GM19455 (cell line): Measurements from ENCODE around the gene GID4.

Source experiments
- ATAC-seq: cut with Tn5 transposase; IDR thresholded peaks from one replicate; pipeline ENCODE4 v1.9.1; 2021; ENCODE audit not compliant: unreplicated experiment

The GID4 gene

DNA sequence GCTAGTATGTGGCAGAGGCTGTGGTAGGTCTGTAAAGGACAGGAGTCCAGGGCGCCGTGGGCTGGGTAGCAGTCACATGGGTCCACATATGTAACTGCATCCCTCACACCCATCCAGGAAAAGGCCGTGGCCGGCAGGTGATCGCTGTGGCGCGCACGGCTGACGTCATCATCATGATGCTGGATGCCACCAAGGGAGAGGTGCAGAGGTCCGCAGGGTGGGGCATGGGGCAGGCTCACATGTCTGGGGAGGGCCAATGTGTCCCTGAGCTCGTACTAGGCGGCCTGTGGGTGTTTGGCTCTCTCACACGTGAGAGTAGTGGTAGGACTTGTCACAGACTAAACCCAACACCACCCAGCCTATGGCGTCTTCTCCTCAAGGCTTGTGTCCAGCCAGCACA is 60.3 kb downstream of the GID4 start:
- no peak for ATAC-seq

DNA sequence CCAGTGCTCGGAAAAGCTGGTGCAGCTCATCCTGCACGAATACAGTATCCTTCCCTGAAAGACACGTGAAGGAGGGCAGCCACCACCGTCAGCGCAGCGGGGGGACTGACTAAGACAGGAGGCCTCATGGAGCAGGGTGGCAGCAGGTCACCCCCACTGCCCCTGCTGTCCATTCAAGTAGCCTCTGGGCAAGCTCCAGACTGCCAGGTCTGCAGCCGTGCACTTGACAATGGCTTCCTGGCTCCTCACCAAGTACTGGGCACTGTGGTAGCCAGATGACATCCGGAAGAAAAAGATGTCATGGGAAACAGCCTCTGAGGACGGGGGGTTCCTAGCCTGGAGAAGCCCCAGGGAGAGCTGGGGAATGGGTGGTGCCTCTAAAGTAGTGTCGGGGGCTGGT is 61.4 kb downstream of the GID4 start:
- no peak for ATAC-seq

DNA sequence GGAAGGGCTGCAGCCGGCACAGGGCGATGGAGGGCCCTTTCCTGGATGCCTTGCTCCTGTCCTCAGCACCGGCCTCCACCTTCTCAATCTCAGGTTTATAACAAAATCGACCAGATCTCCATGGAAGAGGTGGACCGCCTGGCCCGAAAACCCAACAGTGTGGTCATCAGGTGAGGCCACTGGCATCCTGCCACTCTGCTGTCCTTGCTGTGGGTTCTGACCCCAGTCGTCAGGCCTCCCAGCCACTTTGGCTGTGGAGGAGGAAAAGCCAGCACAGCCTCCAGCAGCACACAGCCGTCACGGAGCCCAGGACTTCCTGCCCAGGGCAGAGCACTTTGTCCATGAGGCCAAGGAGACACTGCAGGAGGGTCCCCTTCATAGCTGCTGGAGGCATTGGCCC is 62.6 kb downstream of the GID4 start:
- ATAC-seq, result no peak

DNA sequence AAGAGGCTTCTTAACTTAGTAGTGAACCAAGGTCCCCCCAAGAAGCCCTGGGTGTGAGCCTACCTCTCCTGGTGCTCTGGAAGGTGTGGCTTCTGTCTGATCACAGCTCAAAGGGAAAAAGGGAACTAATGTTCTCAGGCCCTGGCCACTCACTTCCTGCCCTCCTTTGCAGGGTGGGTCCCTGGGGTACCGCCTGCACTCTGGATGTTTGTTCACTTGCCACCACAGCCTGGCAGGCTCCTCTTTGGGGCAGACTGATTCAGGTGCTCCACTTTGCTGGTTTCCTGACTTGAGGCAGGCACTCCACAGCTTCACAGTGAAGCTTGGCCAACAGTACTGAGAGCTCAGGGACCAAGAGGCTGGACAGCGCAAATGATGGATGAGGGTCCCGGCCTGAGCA is 63.4 kb downstream of the GID4 start:
- ATAC-seq, result no peak

DNA sequence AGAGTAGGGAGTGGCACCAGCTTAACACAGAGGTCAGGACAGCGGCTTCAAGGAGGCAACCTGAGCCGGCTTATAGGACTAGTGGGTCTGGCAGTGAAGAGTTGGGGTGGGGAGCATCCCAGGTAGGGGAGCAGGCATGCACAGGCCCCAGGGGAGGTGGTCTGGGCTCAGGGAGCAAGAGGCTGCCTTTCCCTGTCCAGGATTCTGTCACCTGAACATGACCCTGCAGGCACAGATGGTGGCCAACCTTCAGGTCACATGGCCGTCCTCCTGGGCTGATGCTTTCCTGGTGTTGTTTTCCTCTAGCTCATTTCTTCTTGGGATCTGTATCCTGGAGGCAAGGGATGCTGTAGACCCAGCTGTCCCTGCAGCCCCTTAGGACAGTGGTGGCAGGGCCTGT is 65.8 kb downstream of the GID4 start:
- no peak for ATAC-seq

DNA sequence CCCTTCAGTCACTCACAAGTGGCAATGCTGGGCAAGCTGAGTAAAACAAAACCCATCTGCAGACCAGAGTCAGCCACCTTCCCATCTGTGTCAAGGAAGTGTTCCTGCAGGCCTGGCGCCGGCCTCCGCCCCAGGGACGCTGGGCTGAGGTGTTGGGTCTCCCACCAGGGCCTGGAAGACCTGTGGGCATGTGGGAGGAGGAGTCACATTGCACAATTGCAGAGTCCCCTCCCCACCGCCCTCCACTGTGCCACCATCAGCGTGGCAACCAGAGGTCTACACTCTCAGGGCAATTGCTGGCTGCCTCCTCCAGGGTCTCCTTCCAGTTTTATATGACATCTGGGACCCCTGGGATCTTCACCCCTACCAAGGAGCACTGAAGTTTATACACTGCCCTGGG is 66.4 kb downstream of the GID4 start:
- ATAC-seq, result no peak

DNA sequence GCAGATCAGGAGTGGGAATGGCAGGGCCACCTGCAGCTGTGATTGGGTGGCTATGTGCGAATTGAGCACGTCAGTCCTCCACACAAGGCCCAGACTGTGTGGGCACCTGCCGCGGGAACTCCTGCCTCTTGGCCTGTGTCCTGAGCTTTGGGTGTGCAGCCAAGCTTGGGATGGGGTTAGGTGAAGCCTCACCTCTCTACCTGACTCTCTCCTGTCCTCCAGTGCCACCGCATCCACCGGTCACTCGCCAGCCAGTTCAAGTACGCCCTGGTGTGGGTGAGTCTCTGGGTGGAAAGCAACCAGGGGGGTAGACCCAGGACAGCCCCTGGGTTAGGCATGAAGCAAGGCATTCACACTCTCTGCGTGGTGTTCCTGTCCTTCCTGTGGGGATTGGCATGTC is 67.0 kb downstream of the GID4 start:
- no peak for ATAC-seq

DNA sequence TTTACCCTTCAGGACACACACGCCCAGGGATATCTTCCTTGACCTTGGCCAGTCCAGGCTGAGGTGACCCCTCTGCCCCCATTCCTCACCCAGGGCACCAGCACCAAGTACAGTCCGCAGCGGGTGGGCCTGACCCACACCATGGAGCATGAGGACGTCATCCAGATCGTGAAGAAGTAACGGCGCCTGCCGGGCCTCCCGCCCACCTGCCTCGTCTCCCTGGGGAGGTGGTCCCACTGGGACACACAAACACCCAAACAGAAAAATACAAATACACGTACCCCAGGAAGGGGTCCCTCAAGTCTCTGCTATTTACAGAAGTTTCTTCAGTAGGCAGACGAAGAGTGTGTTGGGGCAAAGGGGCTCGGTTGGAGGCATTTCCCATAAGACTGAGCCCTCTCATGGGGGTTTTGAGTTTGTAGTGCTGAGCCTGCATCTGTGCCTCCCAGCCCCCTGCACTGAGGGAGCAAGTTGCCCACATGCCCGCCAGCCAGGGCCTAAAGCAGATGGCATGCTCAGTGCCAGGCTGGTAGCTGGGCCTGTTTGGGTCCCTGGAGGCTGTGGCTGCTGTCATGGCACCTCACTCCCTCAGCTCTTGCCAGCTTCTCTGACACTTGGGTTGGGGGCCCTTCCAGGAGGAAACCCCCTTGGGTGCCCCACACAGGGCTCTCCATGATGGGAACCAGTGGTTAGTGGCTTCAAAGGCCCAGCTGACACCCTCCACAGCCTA is 68.0 kb downstream of the GID4 start:
- no peak for ATAC-seq

DNA sequence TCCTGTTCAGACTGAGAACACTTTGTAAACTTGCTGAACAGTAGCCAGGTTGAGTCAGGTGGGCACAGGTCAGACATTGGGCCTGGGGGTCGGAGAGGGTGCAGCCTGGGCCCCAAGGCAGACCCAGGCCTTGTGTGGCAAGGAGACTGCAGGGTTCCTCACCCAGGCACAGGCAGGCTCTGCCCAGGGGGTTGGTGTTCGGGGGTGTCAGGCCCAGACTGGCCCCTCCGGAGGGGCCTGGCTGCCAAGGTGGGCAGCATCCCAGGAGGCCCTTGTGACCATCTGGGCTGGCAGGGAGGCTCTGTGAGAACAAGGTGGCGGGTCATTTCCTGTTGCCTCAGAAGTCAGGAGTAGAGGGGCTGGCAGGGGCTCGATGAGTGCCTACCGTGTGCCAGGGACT is 68.8 kb downstream of the GID4 start:
- no peak for ATAC-seq

DNA sequence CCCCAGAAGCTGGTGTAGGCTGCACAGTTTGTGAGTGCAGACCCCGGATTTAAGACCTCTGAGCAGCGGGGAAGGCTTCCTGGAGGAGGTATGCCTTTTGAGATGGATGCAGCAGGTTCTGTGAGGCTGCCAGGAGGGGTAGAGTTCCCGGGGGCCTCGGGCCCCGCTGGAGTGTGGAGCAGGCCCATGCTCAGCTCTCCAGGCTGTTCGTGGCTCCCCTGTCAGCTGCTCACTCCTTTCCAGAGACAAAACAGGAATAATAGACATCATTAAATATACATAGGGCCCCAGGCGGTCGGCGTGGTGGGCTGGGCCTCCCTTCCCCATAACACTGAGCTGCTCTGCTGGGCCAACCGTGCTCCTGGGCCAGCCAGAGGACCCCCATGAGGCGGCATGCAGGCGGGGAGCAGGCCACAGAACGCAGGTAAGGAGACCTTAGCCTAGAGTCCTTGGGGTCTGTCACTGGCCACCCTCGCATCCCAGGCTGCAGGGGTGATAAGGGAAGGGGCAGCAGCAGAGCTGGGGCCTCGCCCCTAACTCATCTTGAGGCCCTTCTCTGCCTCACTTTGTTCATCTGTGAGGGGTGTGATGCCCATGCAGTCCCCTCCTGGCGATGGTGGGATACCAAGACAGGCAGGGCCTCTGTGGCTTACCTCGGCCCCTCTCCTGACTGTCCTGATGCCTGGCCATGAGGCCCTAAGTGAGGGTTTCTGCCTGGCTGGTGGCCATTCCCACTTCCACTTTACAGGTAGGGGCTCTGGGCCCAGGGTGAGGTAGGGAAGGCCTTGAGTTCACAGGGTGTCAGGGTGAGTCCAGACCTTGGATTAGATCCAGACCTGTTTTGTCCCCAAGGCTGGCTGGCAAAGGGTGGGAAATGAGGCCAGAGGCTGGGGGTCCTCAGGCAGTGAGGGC is 69.4 kb downstream of the GID4 start, which contains the start of gene MYO15A:
Gene MYO15A, plus strand, starts transcription at position 356 of the 912 bp plus-strand sequence. CDS start 10,045 bp downstream, outside the sequence.
- no peak for ATAC-seq

DNA sequence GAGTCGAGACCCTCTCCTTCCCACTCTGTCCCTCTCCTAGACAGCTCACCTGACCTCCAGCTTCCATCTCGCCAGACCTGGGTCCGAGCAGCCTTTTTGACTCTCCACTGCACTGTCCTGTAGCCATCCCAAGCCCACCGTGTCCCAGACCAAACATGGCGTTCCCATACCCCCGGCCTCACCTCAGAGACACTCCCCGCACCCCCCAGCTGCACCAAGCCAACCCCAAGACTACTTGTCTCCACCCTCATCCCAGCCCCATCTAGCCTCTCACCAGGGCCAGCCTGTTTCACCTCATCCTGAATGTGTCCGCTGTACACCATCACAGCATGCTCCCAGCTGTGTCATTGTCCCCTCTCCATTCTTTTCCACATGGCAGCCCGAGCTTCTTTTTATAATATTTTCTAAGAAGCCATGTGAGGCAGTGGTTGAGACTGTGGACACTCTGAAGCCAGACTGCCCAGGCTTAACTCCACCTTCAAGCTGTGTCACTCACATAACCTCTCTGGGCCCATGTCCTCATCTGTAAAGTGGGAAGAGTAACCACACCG is 70.8 kb downstream of the GID4 start:
- ATAC-seq, result no peak

DNA sequence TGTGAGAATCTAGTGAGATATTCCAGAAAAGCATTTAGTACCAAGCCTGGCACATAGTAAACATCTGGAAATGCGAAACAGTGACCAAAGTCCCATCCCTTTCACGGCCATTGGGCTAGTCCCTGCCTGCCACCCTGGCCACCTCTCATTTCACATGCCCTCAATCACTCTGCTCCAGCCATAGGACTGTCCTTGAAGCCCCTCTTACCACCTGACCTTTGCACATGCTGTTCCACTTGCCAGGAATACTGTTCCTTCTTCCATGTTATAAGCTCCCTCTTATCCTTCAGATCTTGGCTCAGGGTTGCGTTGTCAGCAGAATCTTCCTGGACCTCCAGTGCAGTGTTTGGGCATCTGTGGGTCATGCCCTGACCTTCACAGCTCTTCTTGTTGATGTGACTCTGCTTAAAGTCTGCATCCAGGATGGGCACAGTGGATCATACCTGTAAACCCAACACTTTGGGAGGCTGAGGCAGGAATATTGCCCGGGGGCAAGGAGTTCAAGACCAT is 71.5 kb downstream of the GID4 start:
- no peak for ATAC-seq

DNA sequence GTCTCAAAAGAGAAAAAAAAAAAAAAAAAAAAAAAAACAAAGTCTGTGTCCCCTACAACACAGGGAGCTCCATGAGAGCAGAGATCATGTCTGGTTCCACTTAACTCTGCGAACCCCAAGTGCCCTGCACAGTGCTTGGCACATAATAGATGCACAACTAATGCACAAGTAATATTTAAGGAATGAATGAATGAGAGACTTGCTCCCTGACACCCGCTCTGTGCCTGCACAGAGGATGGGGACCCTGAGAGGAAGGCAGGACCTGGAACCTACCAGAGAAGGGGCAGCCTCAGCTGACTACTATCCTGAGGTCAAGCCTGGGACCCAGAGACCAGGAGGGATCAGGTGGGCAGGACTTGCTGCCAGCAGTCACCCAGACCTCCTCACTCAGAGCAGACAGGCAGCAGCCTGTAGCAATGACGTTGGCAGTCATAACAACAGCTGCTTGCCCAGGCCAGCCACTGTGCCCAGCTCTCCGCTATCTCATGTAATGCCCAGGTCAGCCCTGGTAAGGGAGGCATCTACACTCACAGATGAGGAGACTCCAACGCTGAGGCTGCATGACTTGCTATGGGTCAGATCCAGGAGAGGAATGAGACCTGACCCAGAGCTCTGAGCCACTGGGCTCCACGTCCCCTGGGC is 72.2 kb downstream of the GID4 start:
- no peak for ATAC-seq

DNA sequence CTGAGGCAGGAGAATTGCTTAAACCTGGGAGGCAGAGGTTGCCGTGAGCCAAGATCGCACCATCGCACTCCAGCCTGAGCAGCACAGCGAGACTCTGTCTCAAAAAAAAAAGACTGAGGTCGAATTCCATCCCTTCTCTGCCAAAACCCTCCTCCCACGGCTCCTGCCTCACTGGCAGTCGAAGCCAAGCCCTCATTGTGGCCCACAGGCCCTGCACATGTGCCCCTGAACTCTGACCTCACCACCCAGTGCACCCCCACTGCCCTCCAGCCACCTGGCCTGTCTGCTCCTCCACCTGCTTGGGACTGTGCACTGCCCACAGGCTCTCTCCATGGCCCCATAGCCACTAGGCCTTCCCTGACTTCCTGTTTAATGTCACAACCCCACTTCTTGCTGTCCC is 76.3 kb downstream of the GID4 start:
- no peak for ATAC-seq

DNA sequence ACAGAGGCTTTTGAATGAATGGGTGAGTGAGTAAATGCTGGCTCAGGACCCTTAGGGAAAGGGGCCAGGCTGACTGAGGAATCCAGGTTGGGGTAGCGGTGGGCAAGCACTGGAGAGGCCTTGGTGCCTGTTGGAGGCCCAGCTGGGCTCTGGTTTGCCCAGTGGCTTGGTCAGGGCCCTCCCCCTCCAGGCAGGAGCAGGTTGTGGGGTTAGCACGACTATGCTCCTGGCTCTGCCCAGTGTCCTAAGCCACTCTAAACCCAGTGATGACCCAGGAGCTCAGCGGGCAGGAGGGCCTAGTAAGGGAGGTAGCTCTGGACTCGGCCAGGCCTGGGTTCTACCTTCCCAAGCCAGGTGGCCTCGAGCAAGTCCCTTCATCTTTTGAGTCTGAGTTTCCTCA is 76.9 kb downstream of the GID4 start:
- no peak for ATAC-seq

DNA sequence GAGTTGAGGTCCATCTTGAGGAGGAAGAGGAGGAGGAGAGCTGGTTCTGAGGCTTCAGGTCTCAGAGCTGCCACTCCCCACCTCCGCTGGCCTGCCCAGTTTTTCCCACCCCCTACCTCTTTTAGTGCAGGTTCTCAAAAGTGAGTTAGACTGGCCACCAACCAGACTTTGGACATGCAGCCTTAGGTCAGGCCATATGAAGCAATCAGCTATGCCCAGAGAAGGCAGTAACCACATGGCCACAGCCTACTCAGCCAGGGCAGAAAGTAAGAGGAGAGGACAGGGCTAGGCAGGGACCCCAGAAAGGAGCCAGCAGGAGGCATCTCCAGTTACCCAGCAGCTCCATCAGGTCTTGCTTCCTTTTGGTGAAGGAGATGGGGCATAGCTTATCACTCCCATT is 78.3 kb downstream of the GID4 start:
- ATAC-seq, result no peak
